Tibial nerve (tissue), 4 donors: ENCODE data around the gene ATP5MC3. TPM values are rescaled to one million over a fixed set of nuclear protein-coding genes. Genes with fewer than 3 reads are reported as not detected.

ENCODE experiments used
- DNase-seq, 2 donors: peaks; one replicate each; pipeline ENCODE4 v3.0.0-alpha.2; 2019; ENCODE audit warnings: low spot score in 2 of 2
- H3K27ac ChIP-seq, 4 donors: fragments of 200-600 bp; sonication (generic) in 3 of 4; one replicate each; pipeline ENCODE4 v1.5.1; 2017 to 2019; ENCODE audit warnings: mild to moderate bottlenecking in 1 of 4
- H3K27me3 ChIP-seq, 2 donors: fragments of 200-600 bp; sonication (generic) in 1 of 2; one replicate each; pipeline versions ENCODE4 v1.5.1 to v1.6.0; 2017 to 2019
- H3K36me3 ChIP-seq, 3 donors: fragments of 200-600 bp; sonication (generic); one replicate each; pipeline ENCODE4 v1.5.1; 2018 to 2019
- H3K4me1 ChIP-seq, 4 donors: fragments of 200-600 bp; sonication (generic) in 3 of 4; one replicate each; pipeline ENCODE4 v1.5.1; 2017 to 2019
- H3K4me3 ChIP-seq, 4 donors: fragments of 200-600 bp; sonication (generic) in 3 of 4; one replicate each; pipeline ENCODE4 v1.5.1; 2017 to 2019; ENCODE audit warnings: mild to moderate bottlenecking in 1 of 4, moderate library complexity in 1 of 4
- H3K9me3 ChIP-seq, 4 donors: fragments of 200-600 bp; sonication (generic) in 3 of 4; one replicate each; pipeline ENCODE4 v1.5.1; 2017 to 2019
- CTCF ChIP-seq, 5 experiments: fragments of 200-600 bp in 3 of 5; fragments of 450-650 bp in 2 of 5; sonication (generic) in 3 of 5; IDR thresholded peaks; one replicate each; pipeline ENCODE4 v1.5.1; 2016 to 2019; ENCODE audit warnings: antibody characterized with exemption in 5 of 5, mild to moderate bottlenecking in 3 of 5, moderate library complexity in 2 of 5
- EP300 ChIP-seq, 2 donors: sonication (generic); formaldehyde crosslinking; IDR thresholded peaks; one replicate each; pipeline ENCODE4 v1.6.1; 2017; ENCODE audit warnings: antibody characterized with exemption in 2 of 2, mild to moderate bottlenecking in 1 of 2
- POLR2A ChIP-seq, 2 donors: fragments of 450-650 bp; IDR thresholded peaks; one replicate each; pipeline ENCODE4 v1.6.1; 2017; ENCODE audit warnings: antibody characterized with exemption in 2 of 2, mild to moderate bottlenecking in 2 of 2, moderate library complexity in 2 of 2
- WGBS, 2 donors: methylation state at CpG; one replicate each; pipeline ENCODE4 v1.1.5; 2018; 5-methylcytosine and 5-hydroxymethylcytosine counted together
- total RNA-seq, 4 donors: library from RNA; depleted of rRNA; stranded (reverse); fragments of >200 nt; gene quantifications; one replicate each; pipeline ENCODE4 v1.1.0, GENCODE V29; 2016

Gene ATP5MC3
- total RNA-seq, 4 donors from 2014 or later: 47.3 to 103 (median 74.2) TPM

GRCh38 chr2:175180701-175181103 lies 808 bp downstream of the ATP5MC3 start:
- Histone ChIP-seq H3K27ac (peak overlapping the region; percentile 71 to 91 (median 88)), H3K27me3 (no peaks in the 10 kb centered on the region), H3K36me3 (peaks cover 0 to 41% (median 11%) of the 10 kb centered on the region in 3 donors), H3K9me3 (no peaks in the 10 kb centered on the region), H3K4me1 (peaks cover 0 to 11% (median 5%) of the 10 kb centered on the region in 4 donors), H3K4me3 (peak overlapping the region; percentile 51 to 94 (median 76))
- WGBS, 2 donors: 6% methylated on average over 10 of the region's 10 CpGs
- DNase-seq: no peak
- TF ChIP-seq EP300 (IDR thresholded peaks at IDR 0.05): no peak
- TF ChIP-seq POLR2A (IDR thresholded peaks at IDR 0.05): no peak
- TF ChIP-seq CTCF (IDR thresholded peaks at IDR 0.05): no peak

GRCh38 chr2:175176624-175177023 lies 4.9 kb downstream of the ATP5MC3 start:
- TF ChIP-seq CTCF (IDR thresholded peaks at IDR 0.05) (no peak), POLR2A (IDR thresholded peaks at IDR 0.05) (no peak), EP300 (IDR thresholded peaks at IDR 0.05) (no peak)
- no peak overlapping the region for H3K4me3 ChIP-seq
- no peak overlapping the region for H3K27ac ChIP-seq
- no peaks in the 10 kb centered on the region for H3K9me3 ChIP-seq
- 74 to 76% methylated on average over 5 of the region's 5 CpGs for WGBS, 2 donors
- DNase-seq: no peak
- H3K36me3 ChIP-seq: peaks cover 0 to 49% (median 11%) of the 10 kb centered on the region in 3 donors
- H3K27me3 ChIP-seq: no peaks in the 10 kb centered on the region
- H3K4me1 ChIP-seq: peaks cover 0 to 11% (median 5%) of the 10 kb centered on the region in 4 donors

GRCh38 chr2:175175896-175176295 lies 5.6 kb downstream of the ATP5MC3 start:
- TF ChIP-seq CTCF (IDR thresholded peaks at IDR 0.05): no peak
- TF ChIP-seq POLR2A (IDR thresholded peaks at IDR 0.05): no peak
- no peak for TF ChIP-seq EP300 (IDR thresholded peaks at IDR 0.05)
- Histone ChIP-seq H3K36me3 (peaks cover 0 to 49% (median 11%) of the 10 kb centered on the region in 3 donors), H3K27ac (no peak overlapping the region), H3K4me1 (peaks cover 0 to 11% (median 4%) of the 10 kb centered on the region in 4 donors), H3K4me3 (no peak overlapping the region), H3K27me3 (no peaks in the 10 kb centered on the region), H3K9me3 (no peaks in the 10 kb centered on the region)
- no peak for DNase-seq
- WGBS, 2 donors: 84 to 88% methylated on average over 1 of the region's 1 CpG

- Histone ChIP-seq H3K27me3 (no peaks in the 10 kb centered on the region), H3K4me1 (peaks cover 0 to 7% (median 2%) of the 10 kb centered on the region in 4 donors), H3K4me3 (no peak overlapping the region), H3K27ac (no peak overlapping the region), H3K36me3 (peaks cover 0 to 49% (median 11%) of the 10 kb centered on the region in 3 donors), H3K9me3 (no peaks in the 10 kb centered on the region)
- DNase-seq: no peak
- 71 to 72% methylated on average over 2 of the region's 2 CpGs for WGBS, 2 donors
- TF ChIP-seq POLR2A (IDR thresholded peaks at IDR 0.05) (no peak), CTCF (IDR thresholded peaks at IDR 0.05) (no peak), EP300 (IDR thresholded peaks at IDR 0.05) (no peak)
Measured at GRCh38 chr2:175175320-175175719, 6.2 kb downstream of the ATP5MC3 start.

- Histone ChIP-seq H3K4me3 (no peak overlapping the region), H3K9me3 (no peaks in the 10 kb centered on the region), H3K36me3 (peaks cover 0 to 9% (median 0%) of the 10 kb centered on the region in 3 donors), H3K4me1 (peaks cover 0 to 25% (median 5%) of the 10 kb centered on the region in 4 donors), H3K27me3 (no peaks in the 10 kb centered on the region), H3K27ac (no peak overlapping the region)
- 82 to 92% methylated on average over 3 of the region's 3 CpGs for WGBS, 2 donors
- DNase-seq: no peak
- TF ChIP-seq CTCF (IDR thresholded peaks at IDR 0.05) (no peak), EP300 (IDR thresholded peaks at IDR 0.05) (no peak), POLR2A (IDR thresholded peaks at IDR 0.05) (no peak)
Measured at GRCh38 chr2:175170659-175171304, 10.7 kb downstream of the ATP5MC3 start.
